ENCODE measurements around the gene PIGU.

The PIGU gene

GRCh38 chr20:34643928-34644327 is 33.0 kb downstream of the PIGU start:
- H3K27ac ChIP-seq (ENCODE audit: poor library complexity, severe bottlenecking): no peak overlapping the region
- TF ChIP-seq, protein P1, sequence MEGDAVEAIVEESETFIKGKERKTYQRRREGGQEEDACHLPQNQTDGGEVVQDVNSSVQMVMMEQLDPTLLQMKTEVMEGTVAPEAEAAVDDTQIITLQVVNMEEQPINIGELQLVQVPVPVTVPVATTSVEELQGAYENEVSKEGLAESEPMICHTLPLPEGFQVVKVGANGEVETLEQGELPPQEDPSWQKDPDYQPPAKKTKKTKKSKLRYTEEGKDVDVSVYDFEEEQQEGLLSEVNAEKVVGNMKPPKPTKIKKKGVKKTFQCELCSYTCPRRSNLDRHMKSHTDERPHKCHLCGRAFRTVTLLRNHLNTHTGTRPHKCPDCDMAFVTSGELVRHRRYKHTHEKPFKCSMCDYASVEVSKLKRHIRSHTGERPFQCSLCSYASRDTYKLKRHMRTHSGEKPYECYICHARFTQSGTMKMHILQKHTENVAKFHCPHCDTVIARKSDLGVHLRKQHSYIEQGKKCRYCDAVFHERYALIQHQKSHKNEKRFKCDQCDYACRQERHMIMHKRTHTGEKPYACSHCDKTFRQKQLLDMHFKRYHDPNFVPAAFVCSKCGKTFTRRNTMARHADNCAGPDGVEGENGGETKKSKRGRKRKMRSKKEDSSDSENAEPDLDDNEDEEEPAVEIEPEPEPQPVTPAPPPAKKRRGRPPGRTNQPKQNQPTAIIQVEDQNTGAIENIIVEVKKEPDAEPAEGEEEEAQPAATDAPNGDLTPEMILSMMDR (IDR thresholded peaks at IDR 0.05; ENCODE audit: poor library complexity, severe bottlenecking): no peak
- H3K4me3 ChIP-seq (ENCODE audit: severe bottlenecking): no peak overlapping the region
- no peaks in the 10 kb centered on the region for H3K4me1 ChIP-seq (ENCODE audit: insufficient read depth, poor library complexity, severe bottlenecking)
- H3K27me3 ChIP-seq (ENCODE audit: insufficient read depth, poor library complexity, severe bottlenecking): no peaks in the 10 kb centered on the region
- peaks cover 17% of the 10 kb centered on the region for H3K36me3 ChIP-seq (ENCODE audit: low read depth)
- no peak for DNase-seq (ENCODE audit: low spot score)
- H3K9me3 ChIP-seq (ENCODE audit: severe bottlenecking): no peaks in the 10 kb centered on the region
- ATAC-seq (ENCODE audit: low read depth): peak; percentile 54

- H3K4me1 ChIP-seq (ENCODE audit: insufficient read depth, poor library complexity, severe bottlenecking): no peaks in the 10 kb centered on the region
- no peaks in the 10 kb centered on the region for H3K9me3 ChIP-seq (ENCODE audit: severe bottlenecking)
- H3K36me3 ChIP-seq (ENCODE audit: low read depth): peaks cover 28% of the 10 kb centered on the region
- H3K4me3 ChIP-seq (ENCODE audit: severe bottlenecking): no peak overlapping the region
- DNase-seq (ENCODE audit: low spot score) (no peak), ATAC-seq (ENCODE audit: low read depth) (no peak)
- no peak overlapping the region for H3K27ac ChIP-seq (ENCODE audit: poor library complexity, severe bottlenecking)
- TF ChIP-seq, protein P1 (IDR thresholded peaks at IDR 0.05; ENCODE audit: poor library complexity, severe bottlenecking): no peak
- no peaks in the 10 kb centered on the region for H3K27me3 ChIP-seq (ENCODE audit: insufficient read depth, poor library complexity, severe bottlenecking)
Measured at GRCh38 chr20:34642009-34642408, 34.9 kb downstream of the PIGU start.

- TF ChIP-seq, protein P1 (IDR thresholded peaks at IDR 0.05; ENCODE audit: poor library complexity, severe bottlenecking): no peak
- Histone ChIP-seq H3K27me3 (ENCODE audit: insufficient read depth, poor library complexity, severe bottlenecking) (no peaks in the 10 kb centered on the region), H3K27ac (ENCODE audit: poor library complexity, severe bottlenecking) (no peak overlapping the region), H3K4me1 (ENCODE audit: insufficient read depth, poor library complexity, severe bottlenecking) (no peaks in the 10 kb centered on the region), H3K36me3 (ENCODE audit: low read depth) (peaks cover 46% of the 10 kb centered on the region), H3K9me3 (ENCODE audit: severe bottlenecking) (no peaks in the 10 kb centered on the region), H3K4me3 (ENCODE audit: severe bottlenecking) (no peak overlapping the region)
- DNase-seq (ENCODE audit: low spot score) (no peak), ATAC-seq (ENCODE audit: low read depth) (no peak)
Measured at GRCh38 chr20:34639755-34640222, 37.1 kb downstream of the PIGU start.

DNA sequence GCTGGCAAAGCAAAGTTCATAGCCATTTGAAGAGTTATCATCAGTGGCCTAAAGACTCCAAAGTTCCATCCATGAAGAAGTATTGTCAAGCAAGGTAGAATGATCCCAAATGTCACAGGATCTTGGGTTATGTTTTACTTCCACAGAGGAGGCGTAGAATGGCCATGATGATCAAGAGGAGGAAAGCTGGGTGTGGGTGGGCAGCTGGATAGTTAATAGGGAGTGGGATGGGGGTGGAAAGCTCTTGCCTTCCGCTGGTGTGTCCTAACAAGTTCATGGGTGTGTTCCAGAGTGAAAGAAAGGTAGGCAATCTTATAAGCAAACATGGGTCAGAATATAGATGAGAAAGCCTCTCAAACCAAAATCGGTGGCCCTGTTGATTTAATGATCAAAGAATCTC is 38.4 kb downstream of the PIGU start:
- DNase-seq (ENCODE audit: low spot score): no peak
- peaks cover 46% of the 10 kb centered on the region for H3K36me3 ChIP-seq (ENCODE audit: low read depth)
- TF ChIP-seq, protein P1 (IDR thresholded peaks at IDR 0.05; ENCODE audit: poor library complexity, severe bottlenecking): no peak
- H3K9me3 ChIP-seq (ENCODE audit: severe bottlenecking): no peaks in the 10 kb centered on the region
- H3K27ac ChIP-seq (ENCODE audit: poor library complexity, severe bottlenecking): no peak overlapping the region
- H3K27me3 ChIP-seq (ENCODE audit: insufficient read depth, poor library complexity, severe bottlenecking): no peaks in the 10 kb centered on the region
- no peak overlapping the region for H3K4me3 ChIP-seq (ENCODE audit: severe bottlenecking)
- H3K4me1 ChIP-seq (ENCODE audit: insufficient read depth, poor library complexity, severe bottlenecking): no peaks in the 10 kb centered on the region
- no peak for ATAC-seq (ENCODE audit: low read depth)

DNA sequence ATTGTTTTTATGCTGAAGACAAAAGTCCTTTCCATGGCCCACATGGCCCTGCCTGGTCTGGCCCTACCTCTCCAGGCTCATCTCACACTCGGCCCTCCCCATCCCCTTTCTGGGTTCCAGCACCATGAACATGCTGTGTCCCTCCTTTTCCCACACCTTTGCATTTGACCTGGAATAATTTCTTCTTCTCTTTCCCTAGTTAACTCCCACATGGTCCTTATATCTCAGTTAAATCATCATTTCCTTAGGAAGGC is 38.9 kb downstream of the PIGU start:
- H3K9me3 ChIP-seq (ENCODE audit: severe bottlenecking): no peaks in the 10 kb centered on the region
- no peak overlapping the region for H3K4me3 ChIP-seq (ENCODE audit: severe bottlenecking)
- TF ChIP-seq, protein P1 (IDR thresholded peaks at IDR 0.05; ENCODE audit: poor library complexity, severe bottlenecking): no peak
- H3K27me3 ChIP-seq (ENCODE audit: insufficient read depth, poor library complexity, severe bottlenecking): no peaks in the 10 kb centered on the region
- no peaks in the 10 kb centered on the region for H3K4me1 ChIP-seq (ENCODE audit: insufficient read depth, poor library complexity, severe bottlenecking)
- peaks cover 51% of the 10 kb centered on the region for H3K36me3 ChIP-seq (ENCODE audit: low read depth)
- DNase-seq (ENCODE audit: low spot score) (no peak), ATAC-seq (ENCODE audit: low read depth) (no peak)
- H3K27ac ChIP-seq (ENCODE audit: poor library complexity, severe bottlenecking): no peak overlapping the region
